ENCODE measurements around the gene CEP164. TPM values are rescaled to one million over a fixed set of nuclear protein-coding genes. Genes with fewer than 3 reads are reported as not detected.
A peak's percentile ranks its signal among the peaks of the same experiment; 100 is the strongest.

The CEP164 gene
- total RNA-seq, 1 donor from 2014 or later = 41.2 TPM

- no peaks in the 10 kb centered on the region for H3K9me3 Mint-ChIP-seq
- H3K27ac Mint-ChIP-seq (ENCODE audit: unreplicated experiment) = no peak overlapping the region
- H3K27me3 Mint-ChIP-seq (ENCODE audit: low read depth) = peaks cover 18% of the 10 kb centered on the region
- TF ChIP-seq, protein P1, sequence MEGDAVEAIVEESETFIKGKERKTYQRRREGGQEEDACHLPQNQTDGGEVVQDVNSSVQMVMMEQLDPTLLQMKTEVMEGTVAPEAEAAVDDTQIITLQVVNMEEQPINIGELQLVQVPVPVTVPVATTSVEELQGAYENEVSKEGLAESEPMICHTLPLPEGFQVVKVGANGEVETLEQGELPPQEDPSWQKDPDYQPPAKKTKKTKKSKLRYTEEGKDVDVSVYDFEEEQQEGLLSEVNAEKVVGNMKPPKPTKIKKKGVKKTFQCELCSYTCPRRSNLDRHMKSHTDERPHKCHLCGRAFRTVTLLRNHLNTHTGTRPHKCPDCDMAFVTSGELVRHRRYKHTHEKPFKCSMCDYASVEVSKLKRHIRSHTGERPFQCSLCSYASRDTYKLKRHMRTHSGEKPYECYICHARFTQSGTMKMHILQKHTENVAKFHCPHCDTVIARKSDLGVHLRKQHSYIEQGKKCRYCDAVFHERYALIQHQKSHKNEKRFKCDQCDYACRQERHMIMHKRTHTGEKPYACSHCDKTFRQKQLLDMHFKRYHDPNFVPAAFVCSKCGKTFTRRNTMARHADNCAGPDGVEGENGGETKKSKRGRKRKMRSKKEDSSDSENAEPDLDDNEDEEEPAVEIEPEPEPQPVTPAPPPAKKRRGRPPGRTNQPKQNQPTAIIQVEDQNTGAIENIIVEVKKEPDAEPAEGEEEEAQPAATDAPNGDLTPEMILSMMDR (conservative IDR thresholded peaks at IDR 0.05) = no peak
- H3K4me3 Mint-ChIP-seq = no peak overlapping the region
- no peaks in the 10 kb centered on the region for H3K36me3 Mint-ChIP-seq (ENCODE audit: low read depth)
- H3K4me1 Mint-ChIP-seq = peaks cover 20% of the 10 kb centered on the region
- no peak for DNase-seq (ENCODE audit: low read depth, low spot score)
These were observed 113.7 kb downstream of the CEP164 start for GRCh38 chr11:117441146-117441975.

- Mint-ChIP-seq H3K4me3 (no peak overlapping the region), H3K4me1 (peaks cover 20% of the 10 kb centered on the region), H3K27me3 (ENCODE audit: low read depth) (peaks cover 15% of the 10 kb centered on the region), H3K27ac (ENCODE audit: unreplicated experiment) (no peak overlapping the region), H3K36me3 (ENCODE audit: low read depth) (no peaks in the 10 kb centered on the region), H3K9me3 (no peaks in the 10 kb centered on the region)
- no peak for DNase-seq (ENCODE audit: low read depth, low spot score)
- TF ChIP-seq, protein P1 (conservative IDR thresholded peaks at IDR 0.05) = no peak
These were observed 114.6 kb downstream of the CEP164 start for GRCh38 chr11:117442049-117442868.

- Mint-ChIP-seq H3K4me1 (peaks cover 20% of the 10 kb centered on the region), H3K4me3 (no peak overlapping the region), H3K9me3 (no peaks in the 10 kb centered on the region), H3K36me3 (ENCODE audit: low read depth) (no peaks in the 10 kb centered on the region), H3K27ac (ENCODE audit: unreplicated experiment) (no peak overlapping the region), H3K27me3 (ENCODE audit: low read depth) (peaks cover 18% of the 10 kb centered on the region)
- TF ChIP-seq, protein P1 (conservative IDR thresholded peaks at IDR 0.05) = no peak
- no peak for DNase-seq (ENCODE audit: low read depth, low spot score)
These were observed 115.2 kb downstream of the CEP164 start for GRCh38 chr11:117442869-117443239.

GRCh38 chr11:117443266-117444186 lies 115.9 kb downstream of the CEP164 start:
- H3K4me3 Mint-ChIP-seq = no peak overlapping the region
- peak overlapping the region; percentile 93 for H3K27ac Mint-ChIP-seq (ENCODE audit: unreplicated experiment)
- H3K36me3 Mint-ChIP-seq (ENCODE audit: low read depth) = no peaks in the 10 kb centered on the region
- H3K4me1 Mint-ChIP-seq = peaks cover 20% of the 10 kb centered on the region
- H3K27me3 Mint-ChIP-seq (ENCODE audit: low read depth) = peaks cover 24% of the 10 kb centered on the region
- no peaks in the 10 kb centered on the region for H3K9me3 Mint-ChIP-seq
- TF ChIP-seq, protein P1 (conservative IDR thresholded peaks at IDR 0.05) = peak; percentile 68
- DNase-seq (ENCODE audit: low read depth, low spot score) = peak; percentile 69

GRCh38 chr11:117444256-117444655 lies 116.6 kb downstream of the CEP164 start:
- TF ChIP-seq, protein P1 (conservative IDR thresholded peaks at IDR 0.05) = no peak
- no peak overlapping the region for H3K4me3 Mint-ChIP-seq
- H3K4me1 Mint-ChIP-seq = peaks cover 20% of the 10 kb centered on the region
- DNase-seq (ENCODE audit: low read depth, low spot score) = no peak
- peaks cover 24% of the 10 kb centered on the region for H3K27me3 Mint-ChIP-seq (ENCODE audit: low read depth)
- H3K27ac Mint-ChIP-seq (ENCODE audit: unreplicated experiment) = peak overlapping the region; percentile 93
- no peaks in the 10 kb centered on the region for H3K9me3 Mint-ChIP-seq
- no peaks in the 10 kb centered on the region for H3K36me3 Mint-ChIP-seq (ENCODE audit: low read depth)

All from neural crest cell (in vitro differentiated cells).